OCI-M2 (cell line): ENCODE results near the gene ARCN1.
A peak's percentile ranks its signal among the peaks of the same experiment; 100 is the strongest.

Experiments used
- DNase-seq: peaks from one replicate; lab custom pipeline; 2025; ENCODE audit not compliant: unreplicated experiment; lab: John Stamatoyannopoulos, UW

Gene ARCN1

DNA sequence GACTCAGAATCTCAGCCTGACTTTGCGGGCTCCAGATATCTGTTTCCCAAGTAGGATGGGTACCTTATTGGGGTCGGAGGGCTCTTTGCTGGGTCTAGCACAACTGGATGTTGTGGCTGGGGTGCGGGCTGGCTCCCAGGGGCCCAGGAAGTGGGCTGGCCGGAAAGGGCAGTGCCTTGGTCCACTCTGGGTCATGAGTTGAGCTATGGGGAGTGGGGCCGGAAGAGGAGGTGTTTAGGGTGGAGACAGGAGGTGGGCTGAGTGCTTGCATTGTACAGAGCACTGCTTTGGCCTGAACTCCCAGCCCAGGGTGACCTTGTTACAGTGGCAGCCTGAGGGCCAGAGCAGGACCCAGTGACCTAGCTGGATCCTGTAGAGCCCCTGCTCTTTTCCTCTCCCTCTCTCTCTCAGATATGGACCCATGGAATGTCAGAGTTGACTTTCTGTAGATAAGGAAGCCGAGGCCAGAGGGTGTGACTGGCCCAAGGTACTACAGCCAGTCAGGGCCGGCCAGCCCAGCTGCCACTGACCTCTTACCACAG is 48.4 kb downstream of the ARCN1 start:
- no peak for DNase-seq

- DNase-seq, result peak; percentile 19
Observed at GRCh38 chr11:118621071-118621783, 49.0 kb downstream of the ARCN1 start.

DNA sequence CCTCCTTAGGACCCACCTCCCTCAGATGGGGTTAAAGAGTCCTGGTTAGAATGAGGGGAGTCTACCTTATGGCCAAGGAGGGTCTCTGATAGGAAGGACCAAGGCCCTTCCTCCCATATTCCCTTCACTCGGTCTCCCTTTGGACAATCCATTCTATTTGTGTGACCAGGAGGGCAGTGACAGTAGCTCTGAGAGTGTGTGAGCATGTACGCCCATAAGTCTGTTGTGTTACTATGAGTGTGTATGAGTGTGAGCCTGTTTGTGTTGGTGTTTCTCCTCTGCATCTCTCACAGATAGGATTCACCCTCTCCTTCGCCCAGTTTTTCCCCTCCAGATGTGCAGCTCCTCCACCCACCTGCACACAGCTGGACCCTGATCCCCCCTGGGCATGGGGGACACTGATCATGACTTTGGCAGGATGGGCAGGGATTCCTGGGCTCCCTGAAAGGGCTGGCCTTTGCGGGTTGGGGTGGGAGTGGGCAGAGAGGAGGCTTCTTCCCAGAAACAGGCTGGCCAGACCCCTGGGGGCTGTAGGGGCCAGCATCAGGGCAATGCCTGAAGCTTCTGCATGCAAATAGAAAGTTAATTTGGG is 49.7 kb downstream of the ARCN1 start:
- no peak for DNase-seq

DNA sequence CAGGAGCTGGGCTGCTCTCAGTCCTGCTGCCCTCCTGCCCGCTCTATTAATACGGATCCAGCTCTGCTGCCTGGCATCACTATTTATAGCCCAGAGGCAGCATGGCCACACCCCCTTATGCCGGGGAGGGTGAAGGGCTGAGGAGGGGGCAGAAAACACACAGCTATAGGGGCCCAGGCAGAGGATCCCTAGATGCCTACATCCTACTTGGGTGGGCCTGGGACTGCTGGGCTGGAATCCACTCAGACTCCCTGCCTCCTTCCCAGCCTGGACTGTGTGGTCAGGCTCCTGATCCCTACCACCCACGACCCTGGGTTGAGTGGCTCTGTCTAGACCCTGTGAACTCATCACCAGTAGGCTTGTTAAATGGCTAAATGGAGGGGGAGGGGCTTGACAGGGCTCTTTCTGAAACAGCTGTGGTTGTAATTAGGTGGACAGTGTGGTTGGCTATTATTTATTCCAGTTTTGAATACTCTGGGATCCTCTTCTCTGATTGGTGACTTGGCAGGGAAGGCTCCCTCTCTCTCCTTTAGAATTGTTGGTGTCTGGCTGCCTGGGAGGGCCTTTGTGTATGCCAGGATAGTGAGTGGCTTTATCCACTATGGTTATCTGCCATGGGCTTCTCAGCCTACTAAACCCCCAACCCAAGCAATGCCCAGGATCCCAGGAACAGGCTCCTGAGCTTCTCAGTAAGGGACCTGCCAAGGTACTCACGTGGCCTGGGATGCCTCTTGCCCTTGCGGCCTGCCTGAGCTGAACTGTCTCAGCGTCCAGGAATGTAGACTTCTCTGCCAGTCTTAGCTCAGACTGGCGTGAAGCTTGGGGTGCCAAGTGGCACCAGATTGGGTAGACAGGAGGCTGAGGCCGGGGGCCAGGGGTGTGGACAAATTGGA is 50.4 kb downstream of the ARCN1 start:
- no peak for DNase-seq

GRCh38 chr11:118623269-118623655 is 51.1 kb downstream of the ARCN1 start:
- DNase-seq, result no peak

GRCh38 chr11:118625036-118625690 is 53.0 kb downstream of the ARCN1 start:
- DNase-seq, result no peak

- DNase-seq, result no peak
Observed at GRCh38 chr11:118625976-118626375, 53.8 kb downstream of the ARCN1 start.

- DNase-seq, result no peak
Observed at GRCh38 chr11:118627566-118627965, 55.4 kb downstream of the ARCN1 start.

- no peak for DNase-seq
Observed at GRCh38 chr11:118628031-118628430, 55.8 kb downstream of the ARCN1 start.

DNA sequence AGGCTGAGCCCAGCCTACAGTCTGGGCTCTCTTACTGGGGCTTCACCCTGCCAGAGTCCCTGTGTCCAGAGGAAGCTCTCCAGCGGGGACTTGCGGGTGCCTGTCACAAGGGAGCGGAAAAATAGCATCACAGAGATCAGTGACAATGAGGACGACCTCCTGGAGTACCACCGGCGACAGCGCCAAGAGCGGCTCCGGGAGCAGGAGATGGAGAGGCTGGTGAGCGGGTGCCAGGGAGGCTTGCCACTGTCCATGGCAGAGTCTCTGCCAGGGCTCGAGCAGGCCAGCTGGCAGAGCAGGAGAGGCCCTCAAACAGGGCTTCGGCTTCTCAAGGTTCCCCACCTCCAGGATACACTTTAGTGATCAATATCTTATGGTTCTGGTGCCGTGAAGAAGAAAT is 56.2 kb downstream of the ARCN1 start:
- DNase-seq, result no peak

DNA sequence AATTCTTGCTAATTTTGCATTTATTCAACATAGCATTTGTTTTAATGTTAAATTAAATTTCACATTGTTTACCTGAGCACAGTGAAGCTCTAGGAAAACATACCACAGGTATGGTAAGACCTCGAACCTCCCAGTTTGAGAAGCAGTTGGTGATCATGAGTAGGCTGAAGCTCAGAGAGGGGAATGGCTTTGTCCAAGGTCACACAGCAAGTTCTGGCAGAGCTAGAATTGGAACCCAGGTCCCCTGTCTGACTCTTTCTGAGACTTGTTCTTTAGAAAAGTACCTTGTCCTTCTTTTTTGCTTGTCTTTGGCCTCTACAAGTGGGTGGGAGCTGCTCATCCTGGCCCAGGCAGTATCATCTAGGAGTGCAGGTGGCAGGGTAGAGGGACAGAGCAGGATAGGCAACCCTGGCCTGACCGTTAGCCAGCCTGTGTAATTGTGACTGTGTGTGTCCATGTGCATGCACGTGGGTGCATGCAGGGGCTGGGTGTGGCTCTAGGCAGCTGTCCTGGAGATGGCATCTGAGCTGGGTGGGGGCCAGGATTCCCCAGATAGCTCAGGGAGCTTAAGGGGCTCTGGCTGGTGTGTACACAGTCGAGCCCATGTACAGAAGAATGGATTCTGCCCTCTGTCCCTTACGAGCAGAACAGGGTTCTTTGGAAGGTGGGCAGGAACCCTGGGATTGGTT is 56.8 kb downstream of the ARCN1 start:
- no peak for DNase-seq

DNA sequence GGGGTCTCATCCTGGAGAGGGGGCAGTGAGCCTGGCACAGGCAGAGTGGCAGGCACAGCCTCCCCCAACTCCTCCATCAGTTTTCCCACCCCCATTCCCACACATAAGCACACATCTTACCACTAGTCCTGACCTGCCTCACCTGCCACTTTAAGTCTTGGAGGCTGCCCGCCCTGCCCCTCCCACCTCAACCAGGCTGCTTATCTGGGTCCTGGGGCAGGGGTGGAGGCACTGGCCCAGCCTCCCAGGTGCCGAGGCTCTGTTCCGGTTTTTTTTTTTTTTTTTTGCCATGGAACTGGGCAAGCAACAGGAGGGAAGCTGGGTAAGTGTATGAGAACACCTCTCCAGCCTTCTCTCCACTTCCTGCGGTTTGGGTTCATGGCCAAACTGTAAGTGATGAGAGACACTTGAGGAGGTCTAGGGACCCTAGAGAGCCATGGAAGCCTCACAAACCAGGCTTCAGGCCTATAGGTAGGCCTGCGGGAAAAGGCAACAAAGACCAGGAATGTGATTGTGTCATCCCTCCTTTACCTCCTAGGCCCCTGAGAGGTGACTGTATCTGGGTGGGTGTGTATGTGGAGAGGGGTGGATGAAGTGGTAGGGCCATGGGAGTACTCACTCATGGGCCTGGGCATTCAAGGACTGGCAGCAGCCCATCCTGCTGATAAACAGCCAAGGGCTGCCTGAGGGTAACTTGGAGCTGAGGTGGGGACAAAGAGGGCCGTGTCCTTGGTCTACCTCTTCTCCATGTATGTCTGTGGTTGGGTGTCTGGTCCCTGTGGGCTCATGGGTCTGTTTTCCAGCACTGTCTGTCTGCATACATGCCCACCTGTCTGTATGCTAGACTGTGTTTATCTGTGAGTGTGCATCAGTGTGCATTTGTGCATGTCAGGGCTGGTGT is 57.8 kb downstream of the ARCN1 start:
- no peak for DNase-seq

- no peak for DNase-seq
Observed at GRCh38 chr11:118631142-118631909, 59.1 kb downstream of the ARCN1 start.

GRCh38 chr11:118632577-118633318 is 60.5 kb downstream of the ARCN1 start:
- no peak for DNase-seq

- DNase-seq, result no peak
Observed at GRCh38 chr11:118633319-118633690, 61.1 kb downstream of the ARCN1 start.

GRCh38 chr11:118633979-118634378 is 61.8 kb downstream of the ARCN1 start:
- DNase-seq, result no peak

DNA sequence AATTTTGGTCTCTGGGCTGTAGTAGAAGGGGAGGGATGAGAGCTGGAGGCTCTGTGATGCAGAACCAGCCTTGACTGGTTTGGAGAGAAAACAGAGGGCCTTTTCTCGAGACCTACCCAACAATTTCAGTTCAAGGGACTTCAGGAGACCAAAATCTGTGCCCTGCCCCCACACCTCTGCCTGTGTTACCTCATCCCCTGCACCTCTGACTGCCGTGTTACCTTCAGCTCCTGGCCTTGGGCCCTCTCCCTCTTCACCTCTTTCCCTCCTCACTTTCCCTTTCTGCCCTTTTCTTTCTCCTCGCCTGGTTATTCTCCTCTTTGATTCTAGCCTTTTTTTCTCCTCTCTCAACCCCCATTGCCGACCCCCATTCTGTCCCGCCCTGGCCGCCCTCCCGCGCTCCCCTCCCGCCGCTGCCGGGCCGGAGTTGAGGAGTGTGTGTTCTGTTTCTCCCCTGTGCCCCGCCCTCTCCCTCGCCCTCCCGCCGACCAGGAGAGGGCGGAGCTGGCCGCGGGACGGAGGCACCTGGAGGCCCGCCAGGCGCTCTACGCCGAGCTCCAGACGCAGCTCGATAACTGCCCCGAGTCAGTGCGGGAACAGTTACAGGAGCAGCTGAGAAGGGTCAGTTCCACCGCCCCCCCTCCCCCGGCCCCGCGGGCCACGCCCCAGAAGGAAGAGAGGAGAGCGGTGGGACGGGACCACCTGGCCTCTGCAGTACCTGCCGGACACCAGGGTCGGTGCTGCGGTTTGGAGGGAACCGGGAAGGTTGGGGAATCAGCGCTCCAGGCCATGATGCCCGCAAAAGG is 62.4 kb downstream of the ARCN1 start:
- DNase-seq, result no peak
